ENCODE measurements around the gene IFFO2.

DNA sequence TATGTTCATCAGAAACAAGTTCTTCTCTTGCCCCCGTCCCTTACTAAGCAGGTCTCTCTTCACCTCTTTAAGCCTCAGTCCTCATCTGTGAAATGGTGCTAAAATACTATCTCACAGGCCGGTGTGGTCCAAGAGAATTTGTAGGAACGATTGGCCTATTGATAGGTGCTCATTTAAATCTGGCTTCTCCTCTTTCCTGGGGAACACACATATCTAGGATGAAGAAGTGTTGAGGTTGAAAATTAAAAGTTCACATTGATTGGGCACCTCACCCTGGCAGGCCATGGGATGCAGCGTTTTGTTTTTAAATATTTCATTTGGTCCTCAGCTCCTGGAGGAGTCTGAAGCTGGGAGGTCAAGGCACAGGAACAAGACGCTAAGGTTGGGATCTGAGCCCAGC lies 88.1 kb downstream of the IFFO2 start:
- TF ChIP-seq CTCF (IDR thresholded peaks at IDR 0.05), result no peak
- TF ChIP-seq POLR2A (IDR thresholded peaks at IDR 0.05), result no peak
- no peak for TF ChIP-seq EP300 (IDR thresholded peaks at IDR 0.05; ENCODE audit: low read depth)
- TF ChIP-seq POLR2AphosphoS5 (IDR thresholded peaks at IDR 0.05), result no peak

Data from transverse colon (tissue), 4 donors.